Neuronal stem cell (in vitro differentiated cells): ENCODE results near the gene WFS1.
A peak's percentile ranks its signal among the peaks of the same experiment; 100 is the strongest.

Source experiments
- DNase-seq: peaks from one replicate; pipeline ENCODE4 v3.0.0-alpha.2; 2013; ENCODE audit warnings: low spot score
- H2AFZ ChIP-seq: one replicate; pipeline ENCODE4 v1.6.1; 2013; ENCODE audit warnings: mild to moderate bottlenecking, low read length, inconsistent platforms
- H2AK5ac ChIP-seq: 2 replicates; pipeline ENCODE4 v1.6.1; 2013; ENCODE audit warnings: low read depth, mild to moderate bottlenecking, inconsistent platforms, low read length, moderate library complexity, mixed read lengths
- H2BK120ac ChIP-seq: 2 replicates; pipeline ENCODE4 v1.6.1; 2013; ENCODE audit warnings: low read depth, mild to moderate bottlenecking, inconsistent platforms, low read length, moderate library complexity, mixed read lengths
- H2BK12ac ChIP-seq: one replicate; pipeline ENCODE4 v1.6.1; 2013; ENCODE audit warnings: low read length, inconsistent platforms
- H2BK15ac ChIP-seq: 2 replicates; pipeline ENCODE4 v1.6.1; 2013; ENCODE audit warnings: mild to moderate bottlenecking, low read length, inconsistent platforms, mixed read lengths
- H2BK5ac ChIP-seq: one replicate; pipeline ENCODE4 v1.6.1; 2013; ENCODE audit warnings: inconsistent platforms, mild to moderate bottlenecking, low read length, moderate library complexity
- H3K14ac ChIP-seq: one replicate; pipeline ENCODE4 v1.6.1; 2013; ENCODE audit warnings: low read length, inconsistent platforms
- H3K18ac ChIP-seq: 2 replicates; pipeline ENCODE4 v1.6.1; 2013; ENCODE audit warnings: low read length, inconsistent platforms
- H3K23ac ChIP-seq: 2 replicates; pipeline ENCODE4 v1.6.1; 2013; ENCODE audit warnings: low read depth, mild to moderate bottlenecking, mixed read lengths, low read length, inconsistent platforms; ENCODE audit not compliant: poor library complexity
- H3K27ac ChIP-seq: replicated peaks from 3 replicates; pipeline ENCODE4 v1.5.1; 2013; ENCODE audit warnings: low read length, inconsistent platforms
- H3K27me3 ChIP-seq, 3 experiments: 2 replicates each; pipeline ENCODE4 v1.6.1; 2013; ENCODE audit warnings: low read length in 3 of 3, mild to moderate bottlenecking in 2 of 3, inconsistent platforms in 1 of 3, low read depth in 1 of 3, mixed read lengths in 1 of 3, moderate library complexity in 1 of 3; ENCODE audit not compliant: control insufficient read depth in 3 of 3, insufficient read depth in 3 of 3
- H3K36me3 ChIP-seq, 2 donors: replicated peaks in 1 of 2; 2 replicates each; pipeline ENCODE4 v1.6.1; 2013; ENCODE audit warnings: low read length in 2 of 2; ENCODE audit not compliant: control insufficient read depth in 2 of 2, insufficient read depth in 2 of 2
- H3K4ac ChIP-seq: 2 replicates; pipeline ENCODE4 v1.6.1; 2013; ENCODE audit warnings: inconsistent platforms, mild to moderate bottlenecking, low read length, moderate library complexity
- H3K4me1 ChIP-seq, 2 donors: 1 replicate in 1 of 2; 2 replicates in 1 of 2; pipeline ENCODE4 v1.6.1; 2013; ENCODE audit warnings: low read length in 2 of 2, low read depth in 1 of 2; ENCODE audit not compliant: control insufficient read depth in 2 of 2, insufficient read depth in 1 of 2
- H3K4me2 ChIP-seq: one replicate; pipeline ENCODE4 v1.6.1; 2013; ENCODE audit warnings: mild to moderate bottlenecking, low read length, inconsistent platforms; ENCODE audit not compliant: insufficient read depth, poor library complexity, severe bottlenecking
- H3K4me3 ChIP-seq, 2 donors: 2 replicates each; pipeline ENCODE4 v1.5.1; 2013; ENCODE audit warnings: low read length in 2 of 2, mild to moderate bottlenecking in 2 of 2, inconsistent platforms in 1 of 2, moderate library complexity in 1 of 2
- H3K79me1 ChIP-seq: one replicate; pipeline ENCODE4 v1.6.1; 2013; ENCODE audit warnings: low read depth, mild to moderate bottlenecking, inconsistent platforms, low read length, moderate library complexity
- H3K9ac ChIP-seq: one replicate; pipeline ENCODE4 v1.6.1; 2013; ENCODE audit warnings: mild to moderate bottlenecking, low read depth, low read length, inconsistent platforms; ENCODE audit not compliant: poor library complexity
- H3K9me3 ChIP-seq, 2 donors: replicated peaks in 1 of 2; 2 replicates each; pipeline versions ENCODE3 to v1.6.1; 2013; ENCODE audit warnings: low read length in 2 of 2, mild to moderate bottlenecking in 2 of 2, inconsistent platforms in 1 of 2, low read depth in 1 of 2, mixed read lengths in 1 of 2, moderate library complexity in 1 of 2; ENCODE audit not compliant: control insufficient read depth in 2 of 2, insufficient read depth in 1 of 2
- H4K8ac ChIP-seq: one replicate; pipeline ENCODE4 v1.6.1; 2013; ENCODE audit warnings: low read depth, mild to moderate bottlenecking, inconsistent platforms, low read length, moderate library complexity
- H4K91ac ChIP-seq: one replicate; pipeline ENCODE4 v1.6.1; 2013; ENCODE audit warnings: low read length, low read depth, mild to moderate bottlenecking, inconsistent platforms; ENCODE audit not compliant: poor library complexity
- WGBS, 2 donors: extraction: QIAGEN DNeasy Blood & Tissue Kit; methylation state at CpG; one replicate each; pipeline ENCODE4 v1.1.7; 2013; ENCODE audit warnings: missing lambda C conversion rate in 2 of 2, mixed read lengths in 1 of 2; ENCODE audit not compliant: insufficient read length in 2 of 2, insufficient replicate concordance in 1 of 2; ENCODE audit errors: extremely low coverage in 2 of 2; 5-methylcytosine and 5-hydroxymethylcytosine counted together

The WFS1 gene

GRCh38 chr4:6275898-6276806 lies 6.5 kb downstream of the WFS1 start:
- H2BK15ac ChIP-seq, result no peak overlapping the region
- WGBS, 2 donors, result no CpG with 5 or more reads among the region's 22 CpGs
- peak overlapping the region; percentile 13 for H3K18ac ChIP-seq
- peaks cover 3 to 18% of the 10 kb centered on the region in 2 donors for H3K4me1 ChIP-seq
- no peak overlapping the region for H3K23ac ChIP-seq
- no peak overlapping the region for H3K27ac ChIP-seq
- no peaks in the 10 kb centered on the region for H3K27me3 ChIP-seq
- peak overlapping the region; percentile 52 for H3K9ac ChIP-seq
- DNase-seq, result no peak
- H3K36me3 ChIP-seq, result peaks cover 4 to 8% of the 10 kb centered on the region in 2 donors
- H4K91ac ChIP-seq, result no peak overlapping the region
- no peaks in the 10 kb centered on the region for H3K9me3 ChIP-seq
- H3K4me3 ChIP-seq, result no peak overlapping the region
- peak overlapping the region; percentile 21 for H2AK5ac ChIP-seq
- H2AFZ ChIP-seq, result peak overlapping the region; percentile 32
- no peak overlapping the region for H2BK5ac ChIP-seq
- H3K4ac ChIP-seq, result no peak overlapping the region
- H2BK120ac ChIP-seq, result no peak overlapping the region
- H4K8ac ChIP-seq, result no peak overlapping the region
- H2BK12ac ChIP-seq, result no peak overlapping the region
- no peak overlapping the region for H3K4me2 ChIP-seq
- H3K14ac ChIP-seq, result no peak overlapping the region
- peaks cover 4% of the 10 kb centered on the region for H3K79me1 ChIP-seq

- WGBS, 2 donors, result no CpG with 5 or more reads among the region's 24 CpGs
These were observed 7.6 kb downstream of the WFS1 start for GRCh38 chr4:6277139-6277802.

GRCh38 chr4:6277935-6278800 lies 8.5 kb downstream of the WFS1 start:
- Histone ChIP-seq H3K4ac (no peak overlapping the region), H2BK120ac (no peak overlapping the region), H3K9me3 (no peaks in the 10 kb centered on the region), H2AFZ (no peak overlapping the region), H4K91ac (no peak overlapping the region), H3K4me1 (peaks cover 3 to 18% of the 10 kb centered on the region in 2 donors), H3K18ac (no peak overlapping the region), H3K36me3 (peaks cover 8 to 9% of the 10 kb centered on the region in 2 donors), H3K9ac (peak overlapping the region; percentile 14), H3K27ac (no peak overlapping the region), H3K4me3 (no peak overlapping the region), H3K79me1 (no peaks in the 10 kb centered on the region), H3K14ac (no peak overlapping the region), H2AK5ac (no peak overlapping the region), H3K23ac (no peak overlapping the region), H3K4me2 (no peak overlapping the region), H2BK15ac (no peak overlapping the region), H2BK5ac (no peak overlapping the region), H4K8ac (no peak overlapping the region), H3K27me3 (no peaks in the 10 kb centered on the region), H2BK12ac (no peak overlapping the region)
- no peak for DNase-seq
- WGBS, 2 donors, result no CpG with 5 or more reads among the region's 21 CpGs

More at GRCh38 chr4:6277139-6277802, 7.6 kb downstream of the WFS1 start:
- Histone ChIP-seq H3K23ac (no peak overlapping the region), H4K91ac (no peak overlapping the region), H3K4me1 (peaks cover 3 to 18% of the 10 kb centered on the region in 2 donors), H2BK5ac (no peak overlapping the region), H4K8ac (no peak overlapping the region), H3K9ac (peak overlapping the region; percentile 13), H2BK15ac (no peak overlapping the region), H3K14ac (no peak overlapping the region), H3K4me2 (no peak overlapping the region), H3K4ac (no peak overlapping the region), H3K36me3 (peaks cover 4 to 8% of the 10 kb centered on the region in 2 donors), H3K4me3 (peak overlapping the region in 1 of 2 donors; percentile 52), H3K27me3 (no peaks in the 10 kb centered on the region), H3K9me3 (no peaks in the 10 kb centered on the region), H3K79me1 (no peaks in the 10 kb centered on the region), H3K27ac (no peak overlapping the region), H2AFZ (no peak overlapping the region), H2AK5ac (no peak overlapping the region), H2BK120ac (no peak overlapping the region), H2BK12ac (no peak overlapping the region), H3K18ac (no peak overlapping the region)
- no peak for DNase-seq
